Activated naive CD4-positive, alpha-beta T cell treated with anti-CD3 and anti-CD28 coated beads, Interleukin-2, amount 10 ng/mL, durations not matched to agents 7 days and 5 days (primary cell): ENCODE results near the gene PIWIL4.
A peak's percentile ranks its signal among the peaks of the same experiment; 100 is the strongest.
"Not testable (repeated sequence)": the region's sequence is repeated elsewhere in the genome, so short reads cannot be mapped to it uniquely, and the experiment has no call there.

ENCODE experiments used
- CTCF ChIA-PET: fragments of 350-600 bp; sonication (Branson Sonifier 250); formaldehyde crosslinking; loops from one replicate; lab custom pipeline; 2021; ENCODE audit warnings: antibody characterized with exemption; lab: Charles Lee
- DNase-seq: peaks from one replicate; pipeline ENCODE4 v3.0.0-alpha.2; 2020
- H3K27ac Mint-ChIP-seq: one replicate; pipeline ENCODE4 v1.8.0; 2021; ENCODE audit warnings: mild to moderate bottlenecking, moderate library complexity, mixed read lengths
- H3K27me3 Mint-ChIP-seq: one replicate; pipeline ENCODE4 v1.8.0; 2021; ENCODE audit warnings: mild to moderate bottlenecking, mixed read lengths
- H3K36me3 Mint-ChIP-seq: one replicate; pipeline ENCODE4 v1.8.0; 2021; ENCODE audit warnings: mixed read lengths
- H3K4me1 Mint-ChIP-seq: one replicate; pipeline ENCODE4 v1.8.0; 2021; ENCODE audit warnings: mixed read lengths
- H3K4me3 Mint-ChIP-seq: one replicate; pipeline ENCODE4 v1.8.0; 2021; ENCODE audit warnings: mild to moderate bottlenecking, moderate library complexity, mixed read lengths
- H3K9me3 Mint-ChIP-seq: one replicate; pipeline ENCODE4 v1.8.0; 2021; ENCODE audit warnings: mixed read lengths

Gene PIWIL4

DNA sequence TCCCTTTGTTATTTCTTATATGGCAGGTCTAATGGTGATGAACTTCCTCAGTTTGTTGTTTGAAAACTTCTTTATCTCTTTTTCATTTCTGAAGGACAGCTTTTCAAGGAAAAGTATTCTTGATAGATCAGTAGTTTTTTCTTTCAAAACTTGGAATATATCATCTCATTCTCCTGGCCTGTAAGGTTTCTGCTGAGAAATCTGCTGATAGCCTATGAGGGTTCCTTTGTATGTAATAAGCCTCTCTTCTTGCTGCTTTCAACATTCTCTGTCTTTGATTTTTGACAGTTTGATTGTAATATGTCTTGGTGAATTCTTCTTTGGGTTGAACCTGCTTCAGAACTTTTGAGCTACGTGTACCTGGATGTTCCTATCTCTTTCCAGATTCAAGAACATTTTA is 46.0 kb downstream of the PIWIL4 start:
- DNase-seq, result no peak
- peaks cover 14% of the 10 kb centered on the region for H3K9me3 Mint-ChIP-seq
- no peak overlapping the region for H3K27ac Mint-ChIP-seq
- peaks cover 4% of the 10 kb centered on the region for H3K27me3 Mint-ChIP-seq
- no peak overlapping the region for H3K4me3 Mint-ChIP-seq
- H3K4me1 Mint-ChIP-seq, result no peaks in the 10 kb centered on the region
- H3K36me3 Mint-ChIP-seq, result no peaks in the 10 kb centered on the region
- CTCF ChIA-PET, result interaction anchor here (1.4 kb wide), 1 partner anchor 10 kb away, joined by 6 read pairs; no protein-coding TSS in a partner anchor

DNA sequence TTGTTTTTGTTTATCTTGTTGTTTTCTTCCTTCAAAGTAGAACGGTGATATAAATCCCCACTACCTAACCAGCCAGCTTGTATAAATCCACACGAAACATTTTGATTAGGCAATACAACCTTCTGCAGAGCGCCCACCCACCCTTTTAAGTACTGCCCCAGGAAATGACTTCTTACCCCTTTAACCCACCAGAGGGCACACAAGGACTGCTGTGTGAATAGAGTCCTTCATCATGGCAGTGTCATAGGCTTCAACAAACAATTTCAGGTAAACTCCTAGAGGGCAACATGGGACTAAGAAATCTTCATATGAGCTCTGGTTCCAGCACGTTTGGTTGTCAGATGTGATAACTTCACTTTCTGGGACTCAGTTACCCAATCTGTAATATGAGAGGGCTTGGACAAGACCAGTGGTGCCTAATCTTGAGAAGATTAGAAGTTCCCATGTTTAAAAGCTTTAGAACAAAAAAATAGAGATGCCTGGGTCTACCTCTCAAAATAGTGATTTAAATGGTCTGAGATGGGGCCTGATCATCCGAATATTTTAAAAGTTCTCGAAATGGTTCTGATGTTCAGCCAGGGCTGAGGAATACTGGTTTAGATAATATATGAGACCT is 56.1 kb downstream of the PIWIL4 start:
- no peaks in the 10 kb centered on the region for H3K4me1 Mint-ChIP-seq
- H3K4me3 Mint-ChIP-seq, result no peak overlapping the region
- peaks cover 8% of the 10 kb centered on the region for H3K9me3 Mint-ChIP-seq
- CTCF ChIA-PET, result interaction anchor here (0.6 to 3.6 kb wide), 37 partner anchors 10 to 929 kb away, joined by 3 to 40 read pairs (median 3); partner anchors contain the start of genes AMOTL1 and CWC15
- H3K27me3 Mint-ChIP-seq, result peaks cover 12% of the 10 kb centered on the region
- peak; percentile 73 for DNase-seq
- no peak overlapping the region for H3K27ac Mint-ChIP-seq
- H3K36me3 Mint-ChIP-seq, result peaks cover 1% of the 10 kb centered on the region

DNA sequence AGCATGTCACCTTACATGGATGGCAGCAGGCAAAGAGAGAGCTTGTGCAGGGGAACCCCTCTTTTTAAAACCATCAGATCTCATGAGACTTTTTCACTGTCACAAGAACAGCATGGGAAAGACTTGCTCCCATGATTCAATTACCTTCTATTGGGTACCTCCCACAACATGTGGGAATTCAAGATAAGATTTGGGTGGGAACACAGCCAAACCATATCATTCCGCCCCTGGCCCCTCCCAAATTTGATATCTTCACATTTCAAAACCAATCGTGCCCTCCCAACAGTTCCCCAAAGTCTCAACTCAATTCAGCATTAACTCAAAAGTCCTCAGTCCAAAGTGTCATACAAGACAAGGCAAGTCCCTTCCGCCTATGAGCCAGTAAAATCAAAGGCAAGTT is 58.3 kb downstream of the PIWIL4 start:
- not testable (repeated sequence) for H3K9me3 Mint-ChIP-seq, H3K27ac Mint-ChIP-seq, H3K36me3 Mint-ChIP-seq, DNase-seq, H3K4me3 Mint-ChIP-seq, H3K4me1 Mint-ChIP-seq
- CTCF ChIA-PET, result interaction anchor here (0.8 to 3.6 kb wide), 3 partner anchors 160 to 272 kb away, joined by 3 to 40 read pairs (median 14); no protein-coding TSS in a partner anchor
- H3K27me3 Mint-ChIP-seq, result peaks cover 12% of the 10 kb centered on the region

DNA sequence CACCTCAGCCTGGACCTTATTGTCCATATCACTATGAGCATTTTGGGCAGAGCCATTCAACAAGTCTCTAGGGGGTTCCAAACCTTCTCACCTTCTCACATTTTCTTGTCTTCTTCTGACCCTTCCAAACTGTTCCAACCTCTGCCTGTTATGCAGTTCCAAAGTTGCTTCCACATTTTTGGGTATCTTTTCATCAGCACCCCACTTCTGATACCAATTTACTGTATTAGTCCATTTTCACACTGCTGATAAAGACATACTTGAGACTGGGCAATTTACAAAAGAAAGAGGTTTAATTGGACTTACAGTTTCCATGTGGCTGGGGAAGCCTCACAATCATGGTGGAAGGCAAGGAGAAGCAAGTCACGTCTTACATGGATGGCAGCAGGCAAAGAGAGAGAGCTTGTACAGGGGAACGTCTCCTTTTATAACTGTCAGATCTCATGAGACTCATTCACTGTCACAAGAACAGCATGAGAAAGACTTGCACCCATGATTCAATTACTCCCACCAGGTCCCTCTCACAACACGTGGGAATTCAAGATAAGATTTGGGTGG is 59.9 kb downstream of the PIWIL4 start:
- not testable (repeated sequence) for H3K4me3 Mint-ChIP-seq, DNase-seq, H3K9me3 Mint-ChIP-seq, H3K4me1 Mint-ChIP-seq, H3K36me3 Mint-ChIP-seq, H3K27ac Mint-ChIP-seq
- CTCF ChIA-PET, result interaction anchor here (0.8 to 1.3 kb wide), 2 partner anchors 135 to 271 kb away, joined by 3 read pairs; no protein-coding TSS in a partner anchor
- H3K27me3 Mint-ChIP-seq, result peaks cover 12% of the 10 kb centered on the region

DNA sequence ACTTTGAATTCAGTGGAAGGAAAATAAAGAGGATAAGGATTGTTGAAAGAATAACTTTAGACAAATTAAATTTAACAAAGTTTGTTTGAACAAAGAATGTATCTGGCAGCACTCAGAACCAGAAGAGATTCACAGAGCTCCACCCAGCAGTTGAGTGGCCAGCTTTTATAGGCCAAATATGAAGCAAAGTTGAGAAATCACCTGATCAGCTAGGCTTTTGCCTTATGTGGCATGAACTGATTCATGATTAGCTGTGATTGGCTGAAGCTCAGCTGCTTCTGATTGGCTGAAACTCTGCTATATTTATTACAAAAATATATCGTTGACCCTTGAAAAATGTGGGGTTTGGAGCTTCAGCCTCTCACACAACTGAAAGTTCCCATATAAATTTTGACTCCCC is 62.6 kb downstream of the PIWIL4 start:
- DNase-seq, result no peak
- no peak overlapping the region for H3K4me3 Mint-ChIP-seq
- H3K4me1 Mint-ChIP-seq, result peaks cover 3% of the 10 kb centered on the region
- H3K27me3 Mint-ChIP-seq, result peaks cover 12% of the 10 kb centered on the region
- CTCF ChIA-PET, result no interaction called here
- peaks cover 8% of the 10 kb centered on the region for H3K9me3 Mint-ChIP-seq
- H3K36me3 Mint-ChIP-seq, result peaks cover 1% of the 10 kb centered on the region
- H3K27ac Mint-ChIP-seq, result no peak overlapping the region

DNA sequence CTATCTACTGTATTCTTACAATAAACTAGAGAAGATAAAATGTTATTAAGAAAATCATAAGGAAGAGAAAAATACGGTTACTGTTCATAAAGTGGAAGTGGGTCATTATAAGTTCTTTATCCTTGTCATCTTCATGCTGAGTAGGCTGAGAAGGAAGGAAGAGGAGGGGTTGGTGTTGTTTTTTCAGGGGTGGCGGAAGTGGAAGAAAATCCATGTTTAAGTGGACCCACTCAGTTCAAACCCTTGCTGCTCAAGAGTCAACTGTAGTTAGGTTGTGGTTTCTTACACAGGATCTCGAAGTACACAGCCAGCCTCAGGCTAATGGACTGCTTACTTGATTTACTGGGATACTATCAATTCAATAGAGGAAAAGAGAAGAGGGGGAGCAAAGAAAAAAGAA is 63.1 kb downstream of the PIWIL4 start:
- Mint-ChIP-seq H3K27ac (no peak overlapping the region), H3K27me3 (peaks cover 12% of the 10 kb centered on the region), H3K36me3 (peaks cover under 1% of the 10 kb centered on the region), H3K4me1 (peaks cover 3% of the 10 kb centered on the region), H3K4me3 (no peak overlapping the region), H3K9me3 (peaks cover 8% of the 10 kb centered on the region)
- DNase-seq, result no peak
- CTCF ChIA-PET, result no interaction called here

DNA sequence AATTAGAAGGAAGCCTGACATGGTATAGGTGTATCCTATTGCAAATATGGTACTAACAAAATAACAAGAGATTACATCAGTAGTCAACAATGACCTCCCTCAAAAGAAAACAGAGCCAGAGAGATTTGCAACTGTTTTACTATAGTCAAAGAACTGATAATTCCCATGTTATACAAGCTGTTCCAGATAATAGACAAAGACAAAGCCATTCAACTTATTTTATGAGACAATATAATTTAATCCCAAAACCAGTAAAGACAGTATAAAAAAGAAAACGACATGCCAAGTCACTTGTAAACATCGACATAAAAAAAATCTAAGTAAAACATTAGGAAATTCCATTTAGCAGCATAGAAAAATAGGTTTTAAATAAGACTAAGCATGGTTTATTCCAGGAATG is 65.2 kb downstream of the PIWIL4 start:
- no peak overlapping the region for H3K27ac Mint-ChIP-seq
- no peak overlapping the region for H3K4me3 Mint-ChIP-seq
- CTCF ChIA-PET, result interaction anchor here (1.6 kb wide), 1 partner anchor 10 kb away, joined by 4 read pairs; no protein-coding TSS in a partner anchor
- H3K4me1 Mint-ChIP-seq, result peaks cover 3% of the 10 kb centered on the region
- no peak for DNase-seq
- H3K36me3 Mint-ChIP-seq, result no peaks in the 10 kb centered on the region
- H3K9me3 Mint-ChIP-seq, result peaks cover 2% of the 10 kb centered on the region
- H3K27me3 Mint-ChIP-seq, result no peaks in the 10 kb centered on the region

DNA sequence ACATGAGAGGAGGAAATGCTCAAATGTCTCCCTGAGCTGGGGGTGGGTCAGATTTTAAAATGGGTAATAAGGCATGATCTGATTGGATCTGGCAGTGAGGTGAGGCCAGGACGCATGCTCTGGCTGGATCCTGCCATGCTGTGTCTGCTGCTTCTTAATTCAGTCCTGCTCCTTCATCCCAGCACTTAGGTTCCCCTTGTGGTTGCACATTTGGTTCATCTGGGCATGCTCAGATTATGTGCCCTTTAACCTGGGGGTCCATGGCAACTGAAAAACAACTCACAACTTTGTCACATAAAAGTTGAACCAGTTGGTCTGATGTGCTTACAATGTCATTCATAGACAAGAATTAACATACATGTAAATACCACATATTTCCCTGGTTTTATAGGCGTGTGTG is 67.9 kb downstream of the PIWIL4 start:
- H3K27ac Mint-ChIP-seq, result no peak overlapping the region
- H3K9me3 Mint-ChIP-seq, result no peaks in the 10 kb centered on the region
- no peaks in the 10 kb centered on the region for H3K27me3 Mint-ChIP-seq
- H3K4me3 Mint-ChIP-seq, result no peak overlapping the region
- H3K36me3 Mint-ChIP-seq, result no peaks in the 10 kb centered on the region
- no peak for DNase-seq
- H3K4me1 Mint-ChIP-seq, result peaks cover 16% of the 10 kb centered on the region
- CTCF ChIA-PET, result no interaction called here

DNA sequence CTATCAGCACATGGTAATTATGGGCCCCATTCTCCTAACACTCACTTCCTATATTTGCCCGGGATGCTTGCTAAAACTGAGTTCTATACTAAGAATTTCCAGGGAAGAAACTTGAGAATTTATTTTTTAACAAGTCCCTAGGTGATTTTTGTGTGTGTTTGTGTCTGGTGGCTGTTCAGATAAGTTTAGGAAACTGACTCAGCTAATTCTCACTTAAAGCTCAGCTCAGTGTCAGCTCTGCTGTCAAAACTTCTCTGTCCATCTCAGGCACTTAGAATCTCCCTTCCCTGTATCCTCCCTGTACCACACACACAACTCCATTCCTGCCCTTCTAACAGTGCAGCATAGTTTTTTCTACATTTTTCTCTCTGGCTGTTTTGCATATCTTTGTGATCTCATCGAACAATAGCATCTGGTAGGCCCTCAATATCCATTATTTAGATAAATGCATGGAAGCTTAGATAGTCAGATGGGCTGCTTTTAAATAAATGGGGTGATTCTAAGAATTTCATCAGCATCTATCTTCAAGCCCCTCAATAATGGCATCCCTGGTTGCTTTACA is 69.3 kb downstream of the PIWIL4 start:
- Mint-ChIP-seq H3K9me3 (no peaks in the 10 kb centered on the region), H3K4me1 (peaks cover 14% of the 10 kb centered on the region), H3K36me3 (no peaks in the 10 kb centered on the region), H3K27ac (no peak overlapping the region), H3K4me3 (no peak overlapping the region), H3K27me3 (no peaks in the 10 kb centered on the region)
- no peak for DNase-seq
- CTCF ChIA-PET, result interaction anchor here (2.8 kb wide), 1 partner anchor 13 kb away, joined by 7 read pairs; no protein-coding TSS in a partner anchor

DNA sequence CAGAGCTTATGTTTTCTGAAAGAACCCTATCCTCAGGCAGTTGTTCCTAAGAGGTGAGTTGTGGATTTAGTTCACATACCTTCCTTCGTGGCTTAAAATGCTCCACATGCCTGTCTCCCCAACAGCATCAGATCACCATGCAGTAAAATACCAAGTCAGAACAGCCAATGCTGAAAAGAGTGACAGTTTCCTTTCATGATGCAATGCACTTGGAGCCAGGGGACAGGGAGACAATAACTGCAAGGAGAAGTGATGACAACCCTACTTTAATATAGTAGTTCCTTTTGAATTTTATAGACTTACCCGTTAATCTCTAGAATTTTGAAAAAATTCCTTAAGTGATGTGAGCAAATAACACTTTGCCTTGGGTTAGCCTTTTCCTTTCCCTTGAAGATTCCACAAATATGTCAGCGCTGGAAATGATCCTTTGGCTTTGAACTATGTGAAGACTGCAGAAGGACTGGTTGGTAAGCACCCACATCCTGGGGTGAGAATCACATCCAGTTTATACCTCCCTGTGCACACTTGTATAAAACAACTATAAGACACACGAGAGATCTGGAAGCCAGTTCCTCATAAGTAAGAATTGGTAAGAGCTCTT is 71.2 kb downstream of the PIWIL4 start:
- Mint-ChIP-seq H3K9me3 (no peaks in the 10 kb centered on the region), H3K27ac (no peak overlapping the region), H3K4me3 (no peak overlapping the region), H3K36me3 (no peaks in the 10 kb centered on the region), H3K4me1 (peaks cover 14% of the 10 kb centered on the region), H3K27me3 (no peaks in the 10 kb centered on the region)
- no peak for DNase-seq
- CTCF ChIA-PET, result interaction anchor here (1.7 to 2.8 kb wide), 2 partner anchors 15 to 147 kb away, joined by 3 to 7 read pairs; no protein-coding TSS in a partner anchor

DNA sequence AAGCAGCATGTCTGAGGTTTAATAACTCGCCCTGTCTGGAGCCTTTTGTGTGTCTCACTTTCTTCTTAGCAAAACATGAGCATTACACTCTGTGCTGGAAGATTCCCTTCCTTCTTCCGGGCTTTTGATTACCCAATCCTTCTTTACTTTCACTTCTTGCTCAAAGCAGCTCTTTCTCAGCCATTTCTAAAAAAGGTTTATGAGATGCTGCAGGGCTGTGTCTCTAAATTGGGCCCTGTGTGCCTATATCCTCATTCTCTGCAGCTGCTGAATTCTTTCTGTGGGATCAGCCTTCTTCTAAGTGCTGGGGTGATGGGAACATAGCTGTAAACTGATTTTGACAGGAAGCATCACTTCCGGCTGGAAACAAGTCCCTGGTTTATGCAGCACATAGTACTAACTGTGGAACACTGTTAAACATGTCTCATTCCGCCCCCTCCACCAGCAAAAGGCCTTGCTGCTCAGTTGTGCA is 71.8 kb downstream of the PIWIL4 start:
- H3K27me3 Mint-ChIP-seq, result no peaks in the 10 kb centered on the region
- no peak overlapping the region for H3K27ac Mint-ChIP-seq
- no peak for DNase-seq
- no peaks in the 10 kb centered on the region for H3K9me3 Mint-ChIP-seq
- peaks cover 14% of the 10 kb centered on the region for H3K4me1 Mint-ChIP-seq
- CTCF ChIA-PET, result interaction anchor here (1.7 to 2.8 kb wide), 2 partner anchors 16 to 146 kb away, joined by 3 to 7 read pairs; no protein-coding TSS in a partner anchor
- H3K4me3 Mint-ChIP-seq, result no peak overlapping the region
- H3K36me3 Mint-ChIP-seq, result no peaks in the 10 kb centered on the region

DNA sequence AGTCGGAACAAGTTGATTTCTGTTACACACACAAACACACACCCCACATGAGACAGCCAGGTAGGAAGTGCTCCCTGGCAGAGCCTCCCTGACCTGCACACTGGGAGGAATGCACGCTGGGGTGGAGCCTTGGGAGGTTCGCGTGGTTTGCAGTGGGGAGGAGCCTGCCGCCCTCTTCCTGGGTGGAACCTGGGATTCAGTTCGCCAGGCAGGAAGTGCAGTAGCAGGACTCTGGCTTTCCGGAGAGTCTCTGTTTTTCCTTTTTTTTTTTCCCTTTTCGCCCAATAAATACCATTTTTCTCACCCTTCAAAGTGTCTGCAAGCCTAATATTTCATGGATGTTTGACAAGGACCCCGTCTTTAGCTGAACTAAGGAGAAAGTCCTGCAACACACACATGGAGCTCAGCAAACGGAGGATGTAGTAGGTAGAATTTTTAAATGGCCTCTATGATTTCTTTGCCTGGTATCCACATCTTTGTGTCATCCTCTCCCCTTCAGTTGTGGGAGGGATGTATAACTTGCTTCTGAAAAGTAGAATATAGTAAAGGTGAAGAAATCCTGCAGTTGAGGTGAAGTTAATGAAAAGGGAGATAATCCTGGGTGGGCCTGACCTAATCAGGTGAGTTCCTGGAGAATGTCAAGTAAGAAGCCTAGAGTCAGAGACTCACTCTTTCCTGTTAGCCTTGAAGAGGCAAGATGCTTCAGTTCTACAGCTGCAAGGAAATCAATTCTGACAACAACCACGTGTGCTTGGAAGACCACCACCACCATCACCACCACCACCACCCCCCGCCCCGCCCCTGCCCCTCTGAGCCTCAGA is 72.9 kb downstream of the PIWIL4 start:
- Mint-ChIP-seq H3K4me3 (no peak overlapping the region), H3K27ac (no peak overlapping the region), H3K4me1 (peaks cover 14% of the 10 kb centered on the region), H3K36me3 (no peaks in the 10 kb centered on the region), H3K9me3 (no peaks in the 10 kb centered on the region), H3K27me3 (no peaks in the 10 kb centered on the region)
- no peak for DNase-seq
- CTCF ChIA-PET, result no interaction called here

DNA sequence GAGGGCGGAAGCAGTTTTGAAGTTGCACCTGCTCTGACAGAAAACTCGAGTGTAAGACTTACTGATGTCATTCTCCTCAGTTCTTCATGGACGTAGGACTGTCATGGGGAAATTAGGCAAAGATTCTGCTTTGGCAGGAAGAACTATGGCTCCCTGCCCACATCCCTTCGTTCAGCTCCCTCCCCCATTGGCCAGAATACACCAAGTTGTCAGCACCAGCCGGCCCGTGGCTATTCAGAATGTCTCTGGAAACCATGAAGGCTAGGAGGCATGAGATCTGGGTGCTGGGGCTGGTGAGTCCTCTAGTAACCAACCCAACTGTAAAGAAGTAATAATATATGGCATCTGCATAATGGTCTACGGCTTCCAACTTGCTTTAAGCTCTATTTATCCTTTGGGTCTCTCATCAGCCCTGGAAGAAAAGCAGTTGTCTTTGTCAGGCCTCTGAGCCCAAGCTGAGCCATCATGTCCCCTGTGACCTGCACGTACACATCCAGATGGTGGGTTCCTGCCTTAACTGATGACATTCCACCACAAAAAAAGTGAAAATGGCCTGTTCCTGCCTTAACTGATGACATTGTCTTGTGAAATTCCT is 74.1 kb downstream of the PIWIL4 start:
- CTCF ChIA-PET, result no interaction called here

More for the DNA sequence above, 74.1 kb downstream of the PIWIL4 start:
- no peak overlapping the region for H3K4me3 Mint-ChIP-seq
- peaks cover 14% of the 10 kb centered on the region for H3K4me1 Mint-ChIP-seq
- no peaks in the 10 kb centered on the region for H3K36me3 Mint-ChIP-seq
- no peaks in the 10 kb centered on the region for H3K9me3 Mint-ChIP-seq
- no peak overlapping the region for H3K27ac Mint-ChIP-seq
- H3K27me3 Mint-ChIP-seq, result no peaks in the 10 kb centered on the region
- no peak for DNase-seq
